T-helper 1 cell (primary cell): ENCODE measurements around the gene ANO1.

Experiments used
- DNase-seq, 5 donors: peaks; one replicate each; pipeline ENCODE4 v3.0.0-alpha.2; 2012 to 2020

Gene ANO1

GRCh38 chr11:70141486-70142220, 63.5 kb downstream of the ANO1 start:
- DNase-seq: no peak

- DNase-seq: no peak
Measured at GRCh38 chr11:70142221-70142875, 64.2 kb downstream of the ANO1 start.

- DNase-seq: no peak
Measured at GRCh38 chr11:70144262-70144661, 66.1 kb downstream of the ANO1 start.

GRCh38 chr11:70145071-70145470, 67.0 kb downstream of the ANO1 start:
- no peak for DNase-seq

- no peak for DNase-seq
Measured at GRCh38 chr11:70145841-70146240, 67.7 kb downstream of the ANO1 start.

GRCh38 chr11:70146299-70146698, 68.2 kb downstream of the ANO1 start:
- no peak for DNase-seq

GRCh38 chr11:70146895-70147520, 68.9 kb downstream of the ANO1 start:
- no peak for DNase-seq

- no peak for DNase-seq
Measured at GRCh38 chr11:70147668-70148067, 69.6 kb downstream of the ANO1 start.

- no peak for DNase-seq
Measured at GRCh38 chr11:70151671-70152070, 73.6 kb downstream of the ANO1 start.

GRCh38 chr11:70153133-70153727, 75.1 kb downstream of the ANO1 start:
- DNase-seq: no peak

- no peak for DNase-seq
Measured at GRCh38 chr11:70155386-70155785, 77.3 kb downstream of the ANO1 start.

- no peak for DNase-seq
Measured at GRCh38 chr11:70156291-70157037, 78.3 kb downstream of the ANO1 start.

GRCh38 chr11:70158201-70158600, 80.1 kb downstream of the ANO1 start:
- no peak for DNase-seq

- DNase-seq: no peak
Measured at GRCh38 chr11:70158757-70159389, 80.8 kb downstream of the ANO1 start.

- DNase-seq: no peak
Measured at GRCh38 chr11:70159627-70160570, 81.8 kb downstream of the ANO1 start.

GRCh38 chr11:70161043-70161625, 83.0 kb downstream of the ANO1 start:
- no peak for DNase-seq

- DNase-seq: no peak
Measured at GRCh38 chr11:70164705-70165104, 86.6 kb downstream of the ANO1 start.

- DNase-seq: no peak
Measured at GRCh38 chr11:70167120-70167519, 89.0 kb downstream of the ANO1 start.

- DNase-seq: no peak
Measured at GRCh38 chr11:70167723-70168404, 89.7 kb downstream of the ANO1 start.

GRCh38 chr11:70168405-70168754, 90.3 kb downstream of the ANO1 start:
- no peak for DNase-seq
